ENCODE results near the gene LDLRAD3.

DNA sequence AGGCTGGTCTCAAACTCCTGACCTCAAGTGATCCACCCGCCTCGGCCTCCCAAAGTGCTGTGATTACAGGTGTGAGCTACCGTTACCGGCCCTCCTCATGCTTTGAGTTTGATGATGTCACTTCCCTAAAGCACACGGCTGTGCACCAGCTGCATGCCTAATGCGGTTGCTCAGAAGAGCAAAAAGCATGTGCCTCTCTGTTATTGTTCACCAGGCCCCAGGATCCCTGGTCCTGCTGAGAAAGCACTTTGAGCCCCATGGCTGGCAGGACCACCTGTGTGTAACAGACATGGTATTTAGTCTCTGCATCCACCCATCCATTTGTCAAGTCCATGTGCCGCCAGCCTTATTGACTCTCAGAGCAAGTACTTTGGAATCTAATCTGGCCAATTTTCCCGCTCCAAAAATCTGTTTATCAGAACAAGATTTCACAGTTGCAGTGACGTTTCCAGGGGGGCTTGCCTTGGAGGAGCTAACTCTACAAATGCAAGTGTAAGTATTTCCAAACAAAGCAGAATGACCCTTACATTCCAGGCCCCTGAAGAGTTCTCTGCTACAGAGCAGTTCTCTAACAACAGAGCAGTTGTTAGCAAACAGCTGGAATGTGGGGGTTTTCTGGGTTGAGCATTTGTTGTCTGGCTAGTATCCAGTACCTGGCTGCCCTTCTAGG lies 89.4 kb downstream of the LDLRAD3 start:
- TF ChIP-seq POLR2A (IDR thresholded peaks at IDR 0.05): no peak
- TF ChIP-seq, protein P1, sequence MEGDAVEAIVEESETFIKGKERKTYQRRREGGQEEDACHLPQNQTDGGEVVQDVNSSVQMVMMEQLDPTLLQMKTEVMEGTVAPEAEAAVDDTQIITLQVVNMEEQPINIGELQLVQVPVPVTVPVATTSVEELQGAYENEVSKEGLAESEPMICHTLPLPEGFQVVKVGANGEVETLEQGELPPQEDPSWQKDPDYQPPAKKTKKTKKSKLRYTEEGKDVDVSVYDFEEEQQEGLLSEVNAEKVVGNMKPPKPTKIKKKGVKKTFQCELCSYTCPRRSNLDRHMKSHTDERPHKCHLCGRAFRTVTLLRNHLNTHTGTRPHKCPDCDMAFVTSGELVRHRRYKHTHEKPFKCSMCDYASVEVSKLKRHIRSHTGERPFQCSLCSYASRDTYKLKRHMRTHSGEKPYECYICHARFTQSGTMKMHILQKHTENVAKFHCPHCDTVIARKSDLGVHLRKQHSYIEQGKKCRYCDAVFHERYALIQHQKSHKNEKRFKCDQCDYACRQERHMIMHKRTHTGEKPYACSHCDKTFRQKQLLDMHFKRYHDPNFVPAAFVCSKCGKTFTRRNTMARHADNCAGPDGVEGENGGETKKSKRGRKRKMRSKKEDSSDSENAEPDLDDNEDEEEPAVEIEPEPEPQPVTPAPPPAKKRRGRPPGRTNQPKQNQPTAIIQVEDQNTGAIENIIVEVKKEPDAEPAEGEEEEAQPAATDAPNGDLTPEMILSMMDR (IDR thresholded peaks at IDR 0.05): no peak
